Activated CD4-positive, alpha-beta T cell treated with anti-CD3 and anti-CD28 coated beads, Interleukin-2, amount 50 U/mL, for 48 hours (primary cell): ENCODE measurements around the gene PKD2L2.
"Not testable (repeated sequence)": the region's sequence is repeated elsewhere in the genome, so short reads cannot be mapped to it uniquely, and the experiment has no call there.

Experiments used
- DNase-seq, 2 experiments: peaks; one replicate each; pipeline ENCODE4 v3.0.0-alpha.2; 2020

Gene PKD2L2

GRCh38 chr5:137888863-137889759 is at the start of gene PKD2L2:
Gene PKD2L2, plus strand, starts transcription at chr5:137889457. Its CDS starts 35 bp downstream, at chr5:137889492.
- DNase-seq = peak; percentile 80 to 82

- no peak for DNase-seq
Measured at GRCh38 chr5:137842296-137842695, 47.0 kb upstream of the PKD2L2 start.

DNA sequence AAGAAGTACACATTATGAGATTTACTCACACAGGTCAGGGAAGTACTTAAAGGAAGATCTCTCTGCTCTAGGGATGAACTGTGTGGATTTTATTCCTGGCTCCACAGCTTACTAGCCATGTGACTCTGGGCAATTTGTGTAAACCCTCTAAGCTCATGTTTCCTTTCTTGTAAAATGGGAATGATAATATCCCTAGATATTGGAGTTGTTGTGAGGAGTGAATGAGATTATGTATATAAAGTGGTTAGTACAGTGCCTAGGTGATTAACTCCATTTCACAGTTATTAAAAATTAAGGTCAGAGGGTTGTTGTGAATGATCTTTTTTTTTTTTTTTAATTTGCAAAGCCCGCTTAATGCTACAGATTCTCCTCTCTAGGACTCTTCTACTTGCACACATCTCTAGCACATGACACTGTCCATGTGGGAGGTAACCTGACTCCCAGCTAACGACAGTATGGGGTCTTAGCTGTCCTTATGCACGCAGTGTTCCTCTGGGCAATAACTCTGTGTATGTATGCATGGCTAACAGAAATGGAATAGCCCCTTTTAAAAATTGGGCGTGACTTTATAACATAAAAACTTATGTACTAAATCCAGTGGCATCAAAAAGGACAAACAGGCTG is 45.5 kb upstream of the PKD2L2 start:
- DNase-seq = no peak

GRCh38 chr5:137845472-137845871 is 43.8 kb upstream of the PKD2L2 start:
- no peak for DNase-seq

- no peak for DNase-seq
Measured at GRCh38 chr5:137847687-137848086, 41.6 kb upstream of the PKD2L2 start.

DNA sequence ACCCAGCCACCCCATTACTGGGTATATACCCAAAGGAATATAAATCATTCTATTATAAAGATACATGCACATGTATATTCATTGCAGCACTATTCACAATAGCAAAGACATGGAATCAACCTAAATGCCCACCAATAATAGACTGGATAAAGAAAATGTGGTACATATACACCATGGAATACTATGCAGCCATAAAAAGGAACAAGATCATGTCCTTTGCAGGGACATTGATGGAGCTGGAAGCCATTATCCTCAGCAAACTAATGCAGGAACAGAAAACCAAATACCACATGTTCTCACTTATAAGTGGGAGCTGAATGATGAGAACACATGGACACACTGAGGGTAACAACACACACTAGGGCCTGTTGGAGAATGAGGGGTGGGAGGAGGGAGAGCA is 36.1 kb upstream of the PKD2L2 start:
- not testable (repeated sequence) for DNase-seq

- no peak for DNase-seq
Measured at GRCh38 chr5:137856201-137856600, 33.1 kb upstream of the PKD2L2 start.

DNA sequence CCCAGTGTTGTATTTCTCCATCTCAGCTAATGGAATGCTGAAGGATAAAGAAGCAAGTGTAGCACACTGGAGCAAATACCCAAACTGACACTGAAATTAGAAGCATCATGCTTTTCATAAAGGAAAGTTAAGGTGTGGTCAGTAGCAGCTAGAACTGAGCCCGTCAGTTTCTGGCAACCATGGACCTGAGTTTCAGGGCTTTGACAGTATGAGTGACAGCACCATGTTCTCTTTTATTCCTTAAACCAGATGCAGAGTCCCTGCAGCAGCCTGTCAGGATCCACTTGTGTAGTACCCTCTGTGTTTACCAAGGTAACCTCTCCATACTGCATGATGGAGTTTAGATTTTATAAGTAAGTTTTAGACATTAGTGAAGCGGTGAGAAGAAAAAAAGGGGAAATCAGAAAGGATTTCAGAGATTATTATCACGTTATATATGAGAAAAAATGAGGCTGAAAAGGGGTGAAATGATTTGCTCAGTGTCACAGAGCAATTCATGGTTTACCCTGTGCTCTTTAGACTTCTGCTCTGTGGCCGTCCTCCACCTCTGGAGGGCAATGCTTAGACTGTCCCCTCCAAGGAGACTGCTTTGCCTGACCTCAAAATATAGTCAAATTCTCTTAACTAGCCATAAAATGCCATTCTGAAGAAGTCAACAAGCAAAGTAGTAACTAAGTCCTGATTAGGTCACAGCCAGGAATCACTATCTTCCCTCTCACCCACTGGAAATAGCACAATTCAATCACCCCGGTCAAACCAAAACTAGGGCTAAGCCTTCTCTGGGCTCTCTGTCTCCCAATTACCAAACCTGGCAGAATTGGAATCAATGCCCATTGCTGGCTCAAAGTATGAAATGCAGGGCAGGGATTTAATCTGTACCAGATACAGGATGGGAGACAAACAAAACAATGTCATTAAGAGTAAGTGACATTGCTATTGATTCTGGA is 32.1 kb upstream of the PKD2L2 start:
- no peak for DNase-seq

GRCh38 chr5:137858223-137858916 is 30.9 kb upstream of the PKD2L2 start:
- DNase-seq = no peak

- no peak for DNase-seq
Measured at GRCh38 chr5:137858954-137859353, 30.3 kb upstream of the PKD2L2 start.

DNA sequence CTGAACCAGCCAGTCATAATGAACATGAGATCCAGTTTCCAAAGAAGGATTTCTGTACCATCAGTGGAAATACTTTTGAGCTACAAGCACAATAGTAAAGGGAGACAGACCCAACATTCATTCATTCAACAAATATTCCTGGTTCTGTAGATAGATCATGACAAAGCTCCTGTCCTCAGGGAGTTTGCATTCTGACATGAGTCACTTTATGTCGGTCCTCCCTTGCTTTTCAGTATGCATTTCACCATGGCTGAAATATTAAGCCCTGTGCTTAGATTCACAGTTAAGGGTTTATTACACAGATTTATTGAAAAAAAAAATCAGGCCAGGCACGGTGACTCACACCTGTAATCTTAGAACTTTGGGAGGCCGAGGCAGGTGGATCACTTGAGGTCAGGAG is 27.0 kb upstream of the PKD2L2 start:
- no peak for DNase-seq

GRCh38 chr5:137863653-137864052 is 25.6 kb upstream of the PKD2L2 start:
- not testable (repeated sequence) for DNase-seq

GRCh38 chr5:137866541-137867388 is 22.5 kb upstream of the PKD2L2 start:
- no peak for DNase-seq

DNA sequence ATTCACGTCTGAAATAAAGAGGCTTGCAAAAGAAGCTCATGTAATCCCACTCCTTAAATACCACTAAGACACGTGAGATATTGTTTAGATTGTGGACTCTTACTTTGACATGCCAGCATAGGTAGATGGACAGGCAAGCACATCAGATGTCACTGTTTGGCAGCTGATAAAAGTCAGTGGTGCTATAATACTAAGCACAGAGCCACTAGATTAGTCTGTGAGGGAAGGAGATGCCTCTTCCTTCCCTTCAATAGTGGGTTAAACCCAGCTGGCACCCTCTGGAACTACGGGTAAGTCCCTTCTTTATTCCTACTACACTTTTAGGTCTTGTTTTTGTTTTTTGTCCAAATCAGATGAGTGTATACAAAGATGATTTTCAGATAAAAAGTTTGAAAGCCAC is 21.6 kb upstream of the PKD2L2 start, which contains the start of gene MYOT:
MYOT (plus strand) TSS at position 197 of the 400 bp plus-strand sequence. CDS start 2,792 bp downstream, outside the sequence.
- no peak for DNase-seq

DNA sequence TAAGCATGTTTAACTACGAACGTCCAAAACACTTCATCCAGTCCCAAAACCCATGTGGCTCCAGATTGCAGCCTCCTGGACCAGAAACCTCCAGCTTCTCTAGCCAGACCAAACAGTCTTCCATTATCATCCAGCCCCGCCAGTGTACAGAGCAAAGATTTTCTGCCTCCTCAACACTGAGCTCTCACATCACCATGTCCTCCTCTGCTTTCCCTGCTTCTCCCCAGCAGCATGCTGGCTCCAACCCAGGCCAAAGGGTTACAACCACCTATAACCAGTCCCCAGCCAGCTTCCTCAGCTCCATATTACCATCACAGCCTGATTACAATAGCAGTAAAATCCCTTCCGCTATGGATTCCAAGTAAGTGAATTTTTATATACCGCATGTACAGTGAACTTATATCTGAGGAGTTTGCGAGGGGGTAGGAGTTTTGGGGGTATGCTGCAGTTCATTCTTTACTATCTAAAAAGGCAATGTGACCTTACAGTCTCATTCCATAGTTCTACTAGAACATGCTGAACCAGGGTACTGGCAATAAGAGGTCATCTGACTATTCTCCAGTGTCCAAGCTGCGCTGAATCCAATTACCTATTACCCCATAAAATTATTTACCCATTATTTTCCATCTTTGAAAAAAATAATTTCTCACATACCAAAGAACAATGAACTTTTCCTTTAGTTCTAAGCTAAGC is 18.5 kb upstream of the PKD2L2 start:
- DNase-seq = no peak

DNA sequence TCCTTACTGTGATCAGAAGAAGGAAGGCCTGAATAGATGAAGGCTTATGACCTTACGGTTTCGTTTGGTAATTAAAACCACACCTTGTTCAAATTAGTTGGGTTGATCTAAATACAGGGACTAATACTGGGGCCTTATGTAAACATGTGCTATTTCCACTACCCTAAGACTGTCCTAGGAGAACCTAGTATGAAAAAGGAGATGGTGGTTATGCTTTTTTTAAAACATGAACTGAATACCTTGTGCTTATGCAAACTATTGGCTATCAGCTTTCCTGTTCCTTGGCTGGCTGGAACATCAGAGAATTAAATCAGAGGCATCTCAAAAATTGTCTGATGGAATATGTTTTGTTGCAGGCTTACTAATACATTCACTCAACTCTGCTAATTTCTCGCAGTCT is 17.7 kb upstream of the PKD2L2 start:
- no peak for DNase-seq

- DNase-seq = no peak
Measured at GRCh38 chr5:137872466-137872865, 16.8 kb upstream of the PKD2L2 start.

GRCh38 chr5:137876101-137876500 is 13.2 kb upstream of the PKD2L2 start:
- no peak for DNase-seq

- no peak for DNase-seq
Measured at GRCh38 chr5:137880313-137880712, 8.9 kb upstream of the PKD2L2 start.

DNA sequence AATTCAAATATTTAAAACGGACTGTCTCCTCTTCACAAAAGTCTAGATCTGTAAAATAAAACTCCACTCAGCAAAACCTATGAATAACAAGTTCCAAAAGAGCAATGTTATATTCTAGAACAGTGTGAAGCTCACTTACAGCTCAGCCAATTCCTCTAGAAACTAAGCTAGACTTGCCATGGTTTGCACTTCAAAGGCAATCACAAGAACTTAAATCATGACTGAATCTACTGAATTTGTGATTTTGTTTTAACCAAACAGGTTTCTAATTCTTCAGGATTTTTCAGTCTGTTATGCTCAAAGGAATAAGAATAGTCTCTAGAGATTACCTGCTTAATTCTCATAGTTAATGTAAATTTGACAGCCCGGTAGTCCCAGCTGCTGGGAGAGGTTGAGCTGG is 1.4 kb upstream of the PKD2L2 start:
- no peak for DNase-seq

- DNase-seq = no peak
Measured at GRCh38 chr5:137888466-137888862, 793 bp upstream of the PKD2L2 start.
